Smooth muscle cell (in vitro differentiated cells): Measurements from ENCODE around the gene DOCK2. TPM values are rescaled to one million over a fixed set of nuclear protein-coding genes. Genes with fewer than 3 reads are reported as not detected.
A peak's percentile ranks its signal among the peaks of the same experiment; 100 is the strongest.

ENCODE experiments used
- DNase-seq: peaks from one replicate; lab custom pipeline; 2025; ENCODE audit not compliant: unreplicated experiment; lab: John Stamatoyannopoulos, UW
- H2AFZ ChIP-seq: fragments of 200-600 bp; sonication (generic); 2 replicates; pipeline ENCODE4 v1.6.0; 2016; ENCODE audit warnings: antibody characterized with exemption, low read depth, mild to moderate bottlenecking
- H3F3A ChIP-seq: fragments of 200-600 bp; sonication (generic); 2 replicates; pipeline ENCODE4 v1.6.0; 2017; ENCODE audit warnings: antibody characterized with exemption, low read depth
- H3K27ac ChIP-seq: fragments of 200-600 bp; sonication (generic); 2 replicates; pipeline ENCODE4 v1.5.1; 2016; ENCODE audit warnings: low read depth, mild to moderate bottlenecking
- H3K27me3 ChIP-seq: fragments of 200-600 bp; sonication (generic); 2 replicates; pipeline ENCODE4 v1.6.1; 2016; ENCODE audit warnings: low read depth, mild to moderate bottlenecking
- H3K36me3 ChIP-seq: fragments of 200-600 bp; sonication (generic); 2 replicates; pipeline ENCODE4 v1.5.1; 2016; ENCODE audit warnings: low read depth
- H3K4me1 ChIP-seq: fragments of 200-600 bp; sonication (generic); 2 replicates; pipeline ENCODE4 v1.5.1; 2016; ENCODE audit warnings: low read depth
- H3K4me2 ChIP-seq: fragments of 200-600 bp; sonication (generic); 2 replicates; pipeline ENCODE4 v1.6.0; 2016; ENCODE audit warnings: mild to moderate bottlenecking
- H3K4me3 ChIP-seq: fragments of 200-600 bp; sonication (generic); 2 replicates; pipeline ENCODE4 v1.5.1; 2016; ENCODE audit warnings: mild to moderate bottlenecking
- H3K79me2 ChIP-seq: fragments of 200-600 bp; sonication (generic); 2 replicates; pipeline ENCODE4 v1.6.0; 2016; ENCODE audit warnings: low read depth, mild to moderate bottlenecking
- H3K9ac ChIP-seq: fragments of 200-600 bp; sonication (generic); 2 replicates; pipeline ENCODE4 v1.6.0; 2016; ENCODE audit warnings: low read depth
- H3K9me3 ChIP-seq: fragments of 200-600 bp; sonication (generic); replicated peaks from 2 replicates; pipeline ENCODE4 v1.5.1; 2016; ENCODE audit warnings: low read depth
- H4K20me1 ChIP-seq: fragments of 200-600 bp; sonication (generic); 2 replicates; pipeline ENCODE4 v1.6.0; 2016; ENCODE audit warnings: low read depth
- WGBS: methylation state at CpG from one replicate; pipeline ENCODE4 v1.1.7; 2016; ENCODE audit warnings: low lambda C conversion rate; 5-methylcytosine and 5-hydroxymethylcytosine counted together
- polyA plus RNA-seq: library from polyadenylated mRNA; unstranded; fragments of >200 nt; fragmentation: Nextera tagmentation; extraction: Ambion mirVana; gene quantifications from 2 replicates; pipeline ENCODE4 v1.2.1, GENCODE V29; 2016
- total RNA-seq: library from RNA; depleted of rRNA; stranded (reverse); fragments of >200 nt; gene quantifications from 2 replicates; pipeline ENCODE4 v1.2.3, GENCODE V29; 2014
- TF ChIP-seq, protein P1 (sequence below): fragments of 200-600 bp; sonication (generic); IDR thresholded peaks from 2 replicates; pipeline ENCODE4 v1.5.1; 2017; ENCODE audit warnings: borderline replicate concordance, mild to moderate bottlenecking, antibody characterized with exemption; ENCODE audit not compliant: insufficient read depth, poor library complexity, severe bottlenecking

DOCK2 gene
- total and polyA plus RNA-seq, 2 experiments from 2014 or later, result 0.73 to 3.0 TPM

DNA sequence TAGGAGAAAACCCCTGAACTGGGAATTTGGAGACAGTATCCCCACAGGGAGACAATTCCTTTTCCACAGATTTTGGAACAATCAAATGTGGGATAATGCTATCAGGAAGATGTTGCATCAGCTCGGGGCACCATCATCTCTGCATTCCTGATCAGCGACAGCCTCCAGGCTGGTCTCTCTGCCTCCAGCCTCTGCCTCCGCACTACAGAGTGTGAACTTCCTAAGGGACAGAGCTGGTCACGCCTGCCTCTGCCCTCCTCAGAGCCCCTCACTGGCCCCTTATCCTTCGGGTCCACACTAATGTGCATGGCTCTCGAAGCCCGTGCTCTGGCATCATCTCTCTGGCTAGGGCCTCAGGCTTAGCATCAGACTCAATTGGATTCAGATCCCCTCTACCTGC lies 477.2 kb downstream of the DOCK2 start:
- no peaks in the 10 kb centered on the region for H3K36me3 ChIP-seq
- H3F3A ChIP-seq, result no peaks in the 10 kb centered on the region
- H3K4me2 ChIP-seq, result no peak overlapping the region
- no peak overlapping the region for H2AFZ ChIP-seq
- DNase-seq, result no peak
- no peaks in the 10 kb centered on the region for H3K79me2 ChIP-seq
- WGBS, result 77% methylated on average over 7 of the region's 7 CpGs
- H3K4me1 ChIP-seq, result peaks cover 2% of the 10 kb centered on the region
- no peaks in the 10 kb centered on the region for H4K20me1 ChIP-seq
- H3K9me3 ChIP-seq, result no peaks in the 10 kb centered on the region
- no peak overlapping the region for H3K27ac ChIP-seq
- no peaks in the 10 kb centered on the region for H3K27me3 ChIP-seq
- no peak overlapping the region for H3K9ac ChIP-seq
- TF ChIP-seq, protein P1, sequence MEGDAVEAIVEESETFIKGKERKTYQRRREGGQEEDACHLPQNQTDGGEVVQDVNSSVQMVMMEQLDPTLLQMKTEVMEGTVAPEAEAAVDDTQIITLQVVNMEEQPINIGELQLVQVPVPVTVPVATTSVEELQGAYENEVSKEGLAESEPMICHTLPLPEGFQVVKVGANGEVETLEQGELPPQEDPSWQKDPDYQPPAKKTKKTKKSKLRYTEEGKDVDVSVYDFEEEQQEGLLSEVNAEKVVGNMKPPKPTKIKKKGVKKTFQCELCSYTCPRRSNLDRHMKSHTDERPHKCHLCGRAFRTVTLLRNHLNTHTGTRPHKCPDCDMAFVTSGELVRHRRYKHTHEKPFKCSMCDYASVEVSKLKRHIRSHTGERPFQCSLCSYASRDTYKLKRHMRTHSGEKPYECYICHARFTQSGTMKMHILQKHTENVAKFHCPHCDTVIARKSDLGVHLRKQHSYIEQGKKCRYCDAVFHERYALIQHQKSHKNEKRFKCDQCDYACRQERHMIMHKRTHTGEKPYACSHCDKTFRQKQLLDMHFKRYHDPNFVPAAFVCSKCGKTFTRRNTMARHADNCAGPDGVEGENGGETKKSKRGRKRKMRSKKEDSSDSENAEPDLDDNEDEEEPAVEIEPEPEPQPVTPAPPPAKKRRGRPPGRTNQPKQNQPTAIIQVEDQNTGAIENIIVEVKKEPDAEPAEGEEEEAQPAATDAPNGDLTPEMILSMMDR, result no peak
- no peak overlapping the region for H3K4me3 ChIP-seq

DNA sequence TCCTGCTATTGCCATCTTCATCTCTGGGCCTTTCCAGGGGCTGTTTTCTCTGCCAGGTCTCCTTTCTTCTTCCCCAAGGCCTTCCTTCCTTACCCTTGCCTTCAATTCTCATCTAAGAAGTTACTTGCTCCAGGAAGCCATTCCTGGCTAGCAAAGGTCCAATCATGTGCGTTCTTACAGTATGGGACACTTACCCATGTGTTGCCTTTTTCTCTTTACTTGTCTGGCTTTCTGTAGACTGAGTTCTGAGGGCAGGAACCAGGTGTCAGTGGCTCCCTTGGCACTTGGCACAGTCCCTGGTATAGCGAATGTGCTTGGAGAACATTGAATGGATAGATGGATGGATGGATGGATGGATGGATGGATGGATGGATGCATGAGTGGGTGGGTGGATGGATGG lies 478.9 kb downstream of the DOCK2 start:
- Histone ChIP-seq H3K27me3 (no peaks in the 10 kb centered on the region), H3K4me1 (no peaks in the 10 kb centered on the region), H3K4me3 (no peak overlapping the region), H3K79me2 (no peaks in the 10 kb centered on the region), H3K9ac (no peak overlapping the region), H3K27ac (no peak overlapping the region), H3F3A (no peaks in the 10 kb centered on the region), H3K4me2 (no peak overlapping the region), H3K9me3 (no peaks in the 10 kb centered on the region), H4K20me1 (no peaks in the 10 kb centered on the region), H3K36me3 (no peaks in the 10 kb centered on the region), H2AFZ (no peak overlapping the region)
- no peak for DNase-seq
- TF ChIP-seq, protein P1, result no peak
- WGBS, result 96% methylated on average over 2 of the region's 2 CpGs

DNA sequence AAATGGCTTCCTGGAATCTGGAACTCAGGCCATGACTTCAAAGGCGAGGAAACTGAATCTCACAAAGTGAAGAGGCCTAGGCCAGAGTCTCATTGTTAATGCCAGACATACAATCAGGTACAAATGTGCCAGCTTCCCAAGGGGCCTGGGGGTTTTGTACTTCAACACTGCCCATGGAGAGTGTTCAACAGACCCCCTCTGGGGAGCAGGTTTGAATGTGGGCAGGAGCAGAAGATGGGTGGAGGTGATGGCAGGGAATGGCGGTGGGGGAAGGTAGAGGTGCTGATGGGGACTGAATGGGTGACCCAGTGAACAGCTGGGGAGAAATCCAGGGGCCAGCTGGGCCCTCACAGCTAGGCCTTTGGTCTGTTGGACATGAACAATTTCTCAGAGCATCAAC lies 480.7 kb downstream of the DOCK2 start:
- no peak overlapping the region for H3K4me3 ChIP-seq
- H3K9ac ChIP-seq, result no peak overlapping the region
- 97% methylated on average over 2 of the region's 2 CpGs for WGBS
- TF ChIP-seq, protein P1, result no peak
- H3K27me3 ChIP-seq, result no peaks in the 10 kb centered on the region
- no peaks in the 10 kb centered on the region for H3F3A ChIP-seq
- no peak overlapping the region for H2AFZ ChIP-seq
- H3K79me2 ChIP-seq, result no peaks in the 10 kb centered on the region
- no peaks in the 10 kb centered on the region for H3K4me1 ChIP-seq
- DNase-seq, result no peak
- no peak overlapping the region for H3K4me2 ChIP-seq
- H3K36me3 ChIP-seq, result no peaks in the 10 kb centered on the region
- H4K20me1 ChIP-seq, result no peaks in the 10 kb centered on the region
- no peaks in the 10 kb centered on the region for H3K9me3 ChIP-seq
- no peak overlapping the region for H3K27ac ChIP-seq

DNA sequence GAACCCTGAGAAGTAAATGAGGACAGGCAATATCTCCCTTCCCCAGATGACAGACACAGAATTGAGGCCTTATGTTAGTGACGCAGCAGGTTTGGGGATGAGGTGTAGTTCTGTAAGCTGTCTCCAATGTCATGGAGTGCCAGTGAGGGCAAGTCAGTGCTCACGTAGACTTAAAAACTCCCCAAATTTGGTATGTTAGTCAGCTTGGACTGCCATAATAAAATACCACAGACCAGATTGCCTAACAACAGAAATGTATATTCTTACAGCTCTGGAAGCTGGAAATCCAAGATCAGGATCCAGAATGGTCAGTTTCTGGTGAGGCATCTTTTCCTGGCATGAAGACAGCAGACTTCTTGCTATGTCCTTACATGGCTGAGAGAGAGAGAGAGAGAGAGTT lies 483.5 kb downstream of the DOCK2 start:
- WGBS, result 66% methylated on average over 2 of the region's 2 CpGs

More for the DNA sequence above, 483.5 kb downstream of the DOCK2 start:
- TF ChIP-seq, protein P1, result no peak
- Histone ChIP-seq H4K20me1 (no peaks in the 10 kb centered on the region), H3K79me2 (no peaks in the 10 kb centered on the region), H3K4me3 (no peak overlapping the region), H2AFZ (no peak overlapping the region), H3K4me2 (peak overlapping the region; percentile 0), H3K27me3 (no peaks in the 10 kb centered on the region), H3K27ac (peak overlapping the region; percentile 65), H3K9me3 (no peaks in the 10 kb centered on the region), H3F3A (no peaks in the 10 kb centered on the region), H3K4me1 (no peaks in the 10 kb centered on the region), H3K36me3 (no peaks in the 10 kb centered on the region), H3K9ac (no peak overlapping the region)
- no peak for DNase-seq
